ENCODE results near the gene ATL3.

- TF ChIP-seq CTCF (IDR thresholded peaks at IDR 0.05; ENCODE audit: poor library complexity, severe bottlenecking), result no peak
- TF ChIP-seq POLR2AphosphoS5 (IDR thresholded peaks at IDR 0.05), result no peak
- TF ChIP-seq EZH2 (IDR thresholded peaks at IDR 0.05; ENCODE audit: borderline replicate concordance, insufficient read depth, low read length, poor library complexity, severe bottlenecking), result no peak
Measured at GRCh38 chr11:63622323-63622722, 48.9 kb downstream of the ATL3 start.

All from neural cell (in vitro differentiated cells).